SH-SY5Y (cell line): ENCODE measurements around the gene FNDC5.

Experiments
- GATA2 ChIP-seq: IDR thresholded peaks from 2 replicates; pipeline ENCODE4 v1.6.1; 2011; ENCODE audit warnings: mild to moderate bottlenecking, low read depth, low read length
- GATA3 ChIP-seq: IDR thresholded peaks from 2 replicates; pipeline ENCODE4 v1.6.1; 2011; ENCODE audit warnings: low read depth, mild to moderate bottlenecking, low read length, moderate library complexity

DNA sequence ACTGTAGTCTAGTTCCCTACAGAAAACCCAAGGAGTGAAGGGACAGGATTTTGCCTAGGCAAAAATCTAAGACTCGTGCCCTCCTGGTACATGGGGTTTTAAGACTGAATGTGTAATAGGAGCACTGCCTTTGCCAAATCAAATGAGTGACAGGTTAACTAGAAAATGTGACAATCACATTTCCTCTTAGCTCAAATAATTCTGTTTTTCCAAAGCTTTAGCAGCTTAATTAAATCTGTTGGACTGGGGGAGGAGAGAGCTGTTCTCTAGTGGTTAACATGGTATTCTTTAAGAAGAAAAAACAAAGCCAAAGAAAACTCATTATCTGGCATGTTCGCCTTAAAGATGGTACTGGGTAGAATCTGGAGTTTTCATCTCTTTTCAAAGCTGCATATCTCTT, 12.6 kb downstream of the FNDC5 start:
- TF ChIP-seq GATA2 (no peak), GATA3 (no peak)
